Cerebellar cortex (tissue), 1 donor: ENCODE results near the gene ABCC6.
"Not testable (repeated sequence)": the region's sequence is repeated elsewhere in the genome, so short reads cannot be mapped to it uniquely, and the experiment has no call there.

Experiments used
- DNase-seq: peaks from one replicate; pipeline ENCODE4 v3.0.0-alpha.2; 2015; ENCODE audit warnings: low spot score

Gene ABCC6

DNA sequence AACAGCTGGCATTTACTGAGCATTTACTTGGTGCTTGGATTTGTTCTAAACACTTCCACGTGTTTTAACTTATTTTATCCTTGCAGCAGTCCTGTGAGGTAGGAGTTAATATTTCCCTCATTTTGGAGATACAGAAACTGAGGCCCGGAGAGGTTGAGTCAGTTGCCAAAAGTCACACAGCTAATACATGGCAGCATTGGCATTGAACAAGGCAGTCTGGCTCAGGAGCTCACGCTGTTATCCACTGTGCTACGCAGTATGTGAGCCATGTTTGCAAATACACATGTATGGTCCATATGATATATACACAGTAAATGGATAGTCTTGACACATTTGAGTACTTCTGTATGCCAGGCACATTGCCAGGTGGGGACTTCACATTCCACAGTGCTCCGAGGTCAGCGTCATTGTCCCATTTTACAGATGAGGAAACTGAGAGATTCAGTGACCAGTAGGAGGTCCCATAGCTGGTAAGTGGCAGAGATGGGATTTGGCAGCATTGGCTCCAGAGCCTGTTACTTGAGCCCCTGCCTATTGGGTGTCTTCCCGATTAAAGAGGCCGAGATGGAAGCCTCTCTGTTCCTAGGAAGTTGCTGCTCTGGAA is 110.7 kb downstream of the ABCC6 start:
- DNase-seq, result no peak

DNA sequence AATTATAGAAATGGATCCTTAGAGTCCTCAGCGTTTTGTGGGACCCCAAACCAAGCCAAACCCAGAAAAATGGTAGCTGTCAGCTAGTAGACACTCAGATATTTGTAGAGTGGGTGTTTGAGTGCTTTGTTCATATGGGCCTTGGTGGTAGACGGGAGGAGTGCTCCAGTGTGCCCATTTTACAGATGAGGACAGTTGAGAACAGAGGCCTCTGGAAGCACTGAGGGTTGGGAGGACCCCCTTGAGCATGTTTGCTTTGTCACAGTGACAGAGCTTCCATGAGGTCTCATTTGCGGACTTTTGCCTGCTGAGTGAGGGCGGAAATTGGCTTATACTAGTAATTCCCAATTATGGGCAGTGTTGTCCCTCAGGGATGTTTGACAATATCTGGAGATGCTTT is 111.7 kb downstream of the ABCC6 start:
- DNase-seq, result no peak

DNA sequence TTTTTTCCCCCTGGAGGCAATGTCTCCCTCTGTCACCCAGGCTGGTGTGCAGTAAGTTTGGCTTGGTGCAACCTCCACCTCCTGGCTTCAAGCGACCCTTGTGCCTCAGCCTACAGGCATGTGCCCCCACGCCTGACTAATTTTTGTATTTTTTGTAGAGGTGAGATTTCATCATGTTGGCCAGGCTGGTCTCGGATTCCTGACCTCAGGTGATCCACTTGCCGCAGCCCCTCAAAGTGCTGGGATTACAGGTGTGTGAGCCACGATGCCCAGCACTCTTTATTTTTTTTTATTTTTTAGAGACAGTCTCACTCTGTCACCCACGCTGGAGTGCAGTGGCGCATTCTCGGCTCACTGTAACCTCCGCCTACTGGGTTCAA is 113.2 kb downstream of the ABCC6 start:
- no peak for DNase-seq

DNA sequence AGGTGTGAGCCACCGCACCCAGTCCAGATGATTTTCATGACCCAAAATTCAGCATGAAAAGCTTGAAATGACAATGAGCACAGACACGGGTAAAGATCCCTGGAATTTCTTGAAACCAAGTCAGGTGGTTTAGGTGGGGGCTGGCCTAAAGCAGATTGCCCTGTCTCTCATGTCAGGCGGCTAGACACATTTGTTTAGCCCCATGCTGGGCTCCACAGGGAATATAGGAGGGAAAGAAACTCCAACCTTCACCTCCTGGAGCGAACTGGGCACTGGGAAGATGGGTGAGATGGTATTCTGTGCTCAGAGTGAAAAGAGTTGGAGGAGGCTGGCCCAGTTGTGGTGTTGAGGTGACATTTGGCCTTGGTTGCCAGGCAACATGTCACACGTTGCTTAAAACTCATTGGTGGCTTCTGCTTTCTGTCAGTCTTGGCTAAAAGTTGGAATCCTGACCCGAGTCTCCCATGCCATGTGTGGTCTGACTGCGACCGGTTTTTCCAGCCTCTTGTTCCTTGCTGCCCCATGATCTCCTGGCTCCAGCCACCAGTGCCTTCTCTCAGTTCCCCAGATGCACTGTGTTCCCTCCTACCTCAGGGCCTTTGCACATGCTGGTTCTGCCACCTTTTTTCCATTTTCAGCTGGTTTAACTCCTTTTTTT is 113.7 kb downstream of the ABCC6 start:
- DNase-seq, result no peak

DNA sequence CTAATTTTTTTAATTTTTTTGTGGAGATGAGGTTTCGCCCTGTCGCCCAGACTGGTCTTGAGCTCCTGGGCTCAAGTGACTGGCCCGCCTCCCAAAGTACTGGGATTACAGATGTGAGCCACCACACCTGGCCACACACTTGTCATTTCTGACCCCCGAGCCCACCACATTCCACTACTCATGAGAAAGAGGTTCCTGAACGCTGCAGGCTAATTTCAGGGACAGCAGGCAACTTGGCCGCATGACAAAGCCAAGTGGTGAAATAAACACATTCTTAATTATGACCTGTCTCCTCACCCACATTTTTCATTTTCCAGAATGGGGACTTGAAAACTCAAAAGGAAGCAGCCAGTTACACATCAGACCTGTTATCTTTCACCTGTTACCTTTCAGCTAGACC is 114.5 kb downstream of the ABCC6 start:
- no peak for DNase-seq

DNA sequence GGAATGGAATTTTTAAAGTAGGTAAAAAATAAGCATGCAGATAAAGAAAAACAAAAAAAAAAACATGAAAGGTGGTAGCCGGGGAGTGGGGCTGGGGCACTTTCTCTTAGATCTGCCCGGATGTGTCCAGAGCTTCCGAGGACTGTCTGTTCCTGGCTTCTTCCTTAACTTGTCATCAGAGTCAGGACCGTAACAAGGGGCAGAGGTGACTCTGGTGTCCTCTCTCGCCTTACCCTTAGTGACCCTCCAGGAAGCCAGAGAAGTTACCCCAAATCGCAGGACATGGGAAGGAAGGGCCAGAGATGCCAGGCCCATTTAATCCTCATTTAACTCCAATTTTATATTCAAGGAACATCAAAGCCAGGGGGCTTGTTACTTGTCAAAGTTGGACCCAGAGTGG is 115.5 kb downstream of the ABCC6 start:
- DNase-seq, result no peak

DNA sequence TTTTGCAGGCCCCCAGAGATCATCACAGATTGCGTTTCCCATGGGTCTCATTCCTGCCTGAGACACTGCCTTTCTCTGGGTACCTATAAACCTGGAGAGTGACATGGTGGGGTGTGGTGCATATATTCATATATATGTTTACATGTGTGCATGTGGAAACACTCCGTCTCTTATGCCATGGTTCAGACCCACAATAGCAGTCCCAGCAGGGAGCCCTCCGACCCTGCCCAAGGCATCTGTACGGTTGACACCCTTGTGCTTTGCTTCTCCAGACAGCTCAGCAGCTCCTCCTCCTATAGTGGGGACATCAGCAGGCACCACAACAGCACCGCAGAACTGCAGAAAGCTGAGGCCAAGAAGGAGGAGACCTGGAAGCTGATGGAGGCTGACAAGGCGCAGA is 116.8 kb downstream of the ABCC6 start:
- DNase-seq, result no peak

DNA sequence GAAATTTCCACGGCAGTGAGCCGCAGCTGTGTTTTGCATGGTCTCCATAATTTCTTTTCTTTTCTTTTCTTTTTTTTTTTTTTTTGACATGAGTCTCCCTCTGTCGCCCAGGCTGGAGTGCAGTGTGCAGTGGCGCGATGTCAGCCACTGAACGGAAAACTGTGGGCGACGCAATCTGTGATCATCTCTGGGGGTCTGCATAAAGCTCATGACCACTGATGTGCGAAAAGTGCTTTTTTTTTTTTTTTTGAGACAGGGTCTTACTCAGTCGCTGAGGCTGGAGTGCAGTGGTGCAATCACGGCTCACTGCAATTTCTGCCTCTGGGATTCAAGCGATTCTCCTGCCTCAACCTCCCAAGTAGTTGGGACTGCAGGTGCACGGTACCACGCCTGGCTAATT is 117.6 kb downstream of the ABCC6 start:
- no peak for DNase-seq

DNA sequence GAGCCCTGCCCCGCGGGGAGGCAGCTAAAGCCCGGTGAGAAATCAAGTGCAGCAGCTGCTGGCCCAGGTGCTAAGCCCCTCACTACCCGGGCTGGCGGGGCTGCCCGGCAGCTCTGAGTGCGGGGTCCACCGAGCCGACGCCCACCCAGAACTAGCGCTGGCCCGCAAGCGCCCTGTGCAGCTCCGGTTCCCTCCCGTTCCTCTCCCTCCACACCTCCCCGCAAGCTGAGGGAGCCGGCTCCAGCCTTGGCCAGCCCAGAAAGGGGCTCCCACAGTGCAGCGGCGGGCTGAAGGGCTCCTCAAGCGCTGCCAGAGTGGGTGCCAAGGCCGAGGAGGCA is 118.5 kb downstream of the ABCC6 start:
- not testable (repeated sequence) for DNase-seq

DNA sequence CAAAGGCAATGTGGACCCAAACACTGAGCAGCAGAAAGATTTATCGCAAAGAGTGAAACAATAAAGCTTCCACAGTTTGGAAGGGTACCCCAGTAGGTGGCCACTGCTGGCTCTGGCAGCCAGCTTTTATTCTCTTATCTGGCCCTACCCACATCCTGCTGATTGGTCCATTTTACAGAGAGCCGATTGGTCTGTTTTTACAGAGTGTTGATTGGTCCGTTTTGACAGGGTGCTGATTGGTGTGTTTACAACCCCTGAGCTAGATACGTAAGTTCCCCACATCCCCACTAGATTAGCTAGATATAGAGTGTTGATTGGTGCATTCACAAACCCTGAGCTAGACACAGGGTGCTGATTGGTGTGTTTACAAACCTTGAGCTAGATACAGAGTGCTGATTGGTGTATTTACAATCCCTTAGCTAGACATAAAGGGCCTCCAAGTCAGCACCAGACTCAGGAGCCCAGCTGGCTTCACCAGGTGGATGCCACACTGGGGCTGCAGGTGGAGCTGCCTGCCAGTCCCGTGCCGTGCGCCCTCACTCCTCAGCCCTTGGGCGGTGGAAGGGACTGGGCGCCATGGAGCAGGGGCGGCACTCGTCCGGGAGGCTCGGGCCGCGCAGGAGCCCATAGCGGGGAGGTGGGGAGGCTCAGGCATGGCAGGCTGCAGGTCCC is 119.0 kb downstream of the ABCC6 start:
- not testable (repeated sequence) for DNase-seq

DNA sequence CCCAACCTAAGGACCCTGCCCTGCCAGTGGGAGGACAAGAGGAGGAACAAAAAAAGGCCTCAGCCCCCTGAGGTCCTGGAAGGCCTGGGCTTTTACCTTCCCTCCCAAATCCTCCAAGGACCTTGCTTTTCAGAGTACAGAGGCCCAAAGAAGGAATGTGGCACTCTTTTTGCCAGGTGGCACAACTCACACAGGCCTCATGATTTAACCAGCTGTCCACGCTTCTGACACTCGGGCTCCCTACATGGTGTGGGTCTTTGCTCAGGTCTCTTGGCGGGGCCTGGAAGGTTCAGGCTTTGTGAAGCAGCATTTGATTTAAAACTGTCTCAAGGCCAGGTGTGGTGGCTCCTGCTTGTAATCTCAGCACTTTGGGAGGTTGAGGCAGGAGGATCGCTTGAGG is 120.6 kb downstream of the ABCC6 start:
- DNase-seq, result no peak

DNA sequence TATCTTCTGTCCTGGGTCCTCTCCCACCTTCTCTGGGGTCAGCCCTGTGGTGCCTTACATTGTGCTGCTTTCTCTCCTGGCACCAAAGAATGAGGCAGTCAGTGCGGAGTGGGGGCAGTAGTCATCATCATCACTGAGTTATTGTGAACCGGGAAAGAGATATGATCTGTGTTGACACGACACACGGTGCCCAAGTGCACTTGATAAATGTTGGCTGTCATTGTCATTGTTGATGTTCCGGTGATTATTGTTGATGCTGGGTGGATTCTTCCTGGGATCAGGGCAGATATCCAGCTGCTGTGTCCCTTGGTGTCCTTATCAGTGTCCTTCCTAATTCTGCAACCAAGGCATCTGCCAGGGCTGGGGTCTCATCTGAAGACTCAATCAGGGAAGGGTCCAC is 121.7 kb downstream of the ABCC6 start:
- DNase-seq, result no peak

DNA sequence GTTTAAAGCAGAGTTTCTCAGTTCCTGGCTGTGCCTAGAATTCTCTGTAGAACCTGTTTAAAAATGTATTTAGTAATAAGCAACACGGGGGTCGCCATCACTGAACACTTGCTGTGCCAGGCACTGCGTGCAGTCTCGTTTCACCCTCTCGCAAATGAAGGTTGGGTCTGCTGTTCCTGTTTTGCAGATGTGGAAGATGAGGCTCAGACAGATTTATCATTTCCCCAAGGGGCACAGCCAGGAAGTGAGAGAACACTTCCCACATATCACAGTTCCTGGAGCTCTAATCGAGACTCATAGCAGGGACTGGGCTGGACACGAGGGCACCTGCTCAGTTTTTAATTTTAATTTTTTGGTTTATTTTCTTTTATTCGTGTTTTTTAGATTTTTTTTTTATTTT is 122.7 kb downstream of the ABCC6 start:
- DNase-seq, result no peak

DNA sequence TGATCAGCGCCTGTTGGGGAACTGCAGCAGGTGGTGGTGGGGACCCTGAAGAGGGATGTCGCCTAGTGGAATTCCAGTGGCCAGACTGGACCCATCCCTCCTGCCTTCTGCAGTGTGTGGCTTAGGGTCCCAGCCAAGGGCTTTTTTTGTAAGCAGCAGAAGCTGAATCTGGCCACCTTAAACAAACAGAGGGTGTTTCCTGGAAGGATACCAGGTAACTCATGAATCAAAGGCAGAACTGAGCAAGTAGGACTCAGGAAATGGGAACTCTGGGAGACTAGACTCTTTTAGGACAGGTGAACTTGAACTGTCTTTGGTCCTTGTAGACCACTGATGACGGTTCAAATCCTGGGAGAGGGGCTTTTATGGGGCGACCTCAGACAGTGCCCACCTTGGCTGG is 124.0 kb downstream of the ABCC6 start:
- no peak for DNase-seq
